HG03521 (cell line): Measurements from ENCODE around the gene SPINT2.
"Not testable (repeated sequence)": the region's sequence is repeated elsewhere in the genome, so short reads cannot be mapped to it uniquely, and the experiment has no call there.

Source experiments
- ATAC-seq: cut with Tn5 transposase; IDR thresholded peaks from one replicate; pipeline ENCODE4 v1.9.1; 2021; ENCODE audit warnings: mild to moderate bottlenecking, moderate library complexity; ENCODE audit not compliant: unreplicated experiment

Gene SPINT2

GRCh38 chr19:38234615-38235014 lies 29.8 kb upstream of the SPINT2 start:
- no peak for ATAC-seq

GRCh38 chr19:38239816-38240215 lies 24.6 kb upstream of the SPINT2 start:
- ATAC-seq, result no peak

- ATAC-seq, result no peak
Measured at GRCh38 chr19:38243279-38243673, 21.1 kb upstream of the SPINT2 start.

GRCh38 chr19:38245826-38246498 lies 18.4 kb upstream of the SPINT2 start:
- no peak for ATAC-seq

GRCh38 chr19:38247126-38247525 lies 17.2 kb upstream of the SPINT2 start:
- no peak for ATAC-seq

- no peak for ATAC-seq
Measured at GRCh38 chr19:38247734-38248268, 16.6 kb upstream of the SPINT2 start.

- no peak for ATAC-seq
Measured at GRCh38 chr19:38248421-38248820, 16.0 kb upstream of the SPINT2 start.

- no peak for ATAC-seq
Measured at GRCh38 chr19:38250428-38250820, 13.9 kb upstream of the SPINT2 start.

- no peak for ATAC-seq
Measured at GRCh38 chr19:38250821-38251563, 13.4 kb upstream of the SPINT2 start.

GRCh38 chr19:38251564-38252051 lies 12.8 kb upstream of the SPINT2 start:
- ATAC-seq, result no peak

- ATAC-seq, result no peak
Measured at GRCh38 chr19:38252385-38252784, 12.0 kb upstream of the SPINT2 start.

GRCh38 chr19:38252941-38253691 lies 11.3 kb upstream of the SPINT2 start:
- no peak for ATAC-seq

GRCh38 chr19:38253788-38254187 lies 10.6 kb upstream of the SPINT2 start:
- no peak for ATAC-seq

- ATAC-seq, result no peak
Measured at GRCh38 chr19:38255383-38256014, 8.9 kb upstream of the SPINT2 start.

- ATAC-seq, result not testable (repeated sequence)
Measured at GRCh38 chr19:38261942-38262341, 2.4 kb upstream of the SPINT2 start.

- ATAC-seq, result no peak
Measured at GRCh38 chr19:38262585-38263268, 1.6 kb upstream of the SPINT2 start.

- no peak for ATAC-seq
Measured at GRCh38 chr19:38263689-38264485, 486 bp upstream of the SPINT2 start.

- no peak for ATAC-seq
Measured at GRCh38 chr19:38265213-38265861, 964 bp downstream of the SPINT2 start.

- ATAC-seq, result no peak
Measured at GRCh38 chr19:38265921-38266429, 1.6 kb downstream of the SPINT2 start.
